Measurements from ENCODE around the gene SPAG9.
"Not testable (repeated sequence)": the region's sequence is repeated elsewhere in the genome, so short reads cannot be mapped to it uniquely, and the experiment has no call there.

Gene SPAG9

GRCh38 chr17:51088287-51088686, 32.4 kb downstream of the SPAG9 start:
- DNase-seq, result no peak

GRCh38 chr17:51087072-51087757, 33.5 kb downstream of the SPAG9 start:
- no peak for DNase-seq

GRCh38 chr17:51085150-51085805, 35.4 kb downstream of the SPAG9 start:
- peak; percentile 8 for DNase-seq

- no peak for DNase-seq
Observed at GRCh38 chr17:51083981-51084380, 36.7 kb downstream of the SPAG9 start.

- DNase-seq, result not testable (repeated sequence)
Observed at GRCh38 chr17:51083364-51083763, 37.3 kb downstream of the SPAG9 start.

- DNase-seq, result peak; percentile 57
Observed at GRCh38 chr17:51079049-51079448, 41.6 kb downstream of the SPAG9 start.

GRCh38 chr17:51078009-51078592, 42.6 kb downstream of the SPAG9 start:
- DNase-seq, result no peak

GRCh38 chr17:51076821-51077220, 43.8 kb downstream of the SPAG9 start:
- DNase-seq, result no peak

- DNase-seq, result no peak
Observed at GRCh38 chr17:51071556-51071955, 49.1 kb downstream of the SPAG9 start.

GRCh38 chr17:51065466-51065865, 55.2 kb downstream of the SPAG9 start:
- no peak for DNase-seq

GRCh38 chr17:51064061-51064735, 56.5 kb downstream of the SPAG9 start:
- no peak for DNase-seq

- DNase-seq, result no peak
Observed at GRCh38 chr17:51060396-51060795, 60.3 kb downstream of the SPAG9 start.

GRCh38 chr17:51059781-51060180, 60.9 kb downstream of the SPAG9 start:
- DNase-seq, result peak; percentile 50

GRCh38 chr17:51057534-51057933, 63.1 kb downstream of the SPAG9 start:
- no peak for DNase-seq

- peak; percentile 92 for DNase-seq
Observed at GRCh38 chr17:51056813-51057510, 63.7 kb downstream of the SPAG9 start.

- no peak for DNase-seq
Observed at GRCh38 chr17:51054748-51055147, 65.9 kb downstream of the SPAG9 start.

- DNase-seq, result no peak
Observed at GRCh38 chr17:51052235-51052634, 68.4 kb downstream of the SPAG9 start.

- no peak for DNase-seq
Observed at GRCh38 chr17:51050291-51051033, 70.2 kb downstream of the SPAG9 start.

- peak; percentile 93 for DNase-seq
Observed at GRCh38 chr17:51046514-51047384, 73.9 kb downstream of the SPAG9 start.

- no peak for DNase-seq
Observed at GRCh38 chr17:51046046-51046445, 74.6 kb downstream of the SPAG9 start.

- DNase-seq, result peak; percentile 27
Observed at GRCh38 chr17:51045621-51046020, 75.0 kb downstream of the SPAG9 start.

Measured in fibroblast of skin of abdomen (primary cell).